ENCODE measurements around the gene CYP4F3. TPM values are rescaled to one million over a fixed set of nuclear protein-coding genes. Genes with fewer than 3 reads are reported as not detected.

The CYP4F3 gene
- total and polyA plus RNA-seq, 2 of the 13 experiments (the other 11 are each of a cell fraction or from before 2014, with no cell fraction given): 17.8 to 22.8 TPM

DNA sequence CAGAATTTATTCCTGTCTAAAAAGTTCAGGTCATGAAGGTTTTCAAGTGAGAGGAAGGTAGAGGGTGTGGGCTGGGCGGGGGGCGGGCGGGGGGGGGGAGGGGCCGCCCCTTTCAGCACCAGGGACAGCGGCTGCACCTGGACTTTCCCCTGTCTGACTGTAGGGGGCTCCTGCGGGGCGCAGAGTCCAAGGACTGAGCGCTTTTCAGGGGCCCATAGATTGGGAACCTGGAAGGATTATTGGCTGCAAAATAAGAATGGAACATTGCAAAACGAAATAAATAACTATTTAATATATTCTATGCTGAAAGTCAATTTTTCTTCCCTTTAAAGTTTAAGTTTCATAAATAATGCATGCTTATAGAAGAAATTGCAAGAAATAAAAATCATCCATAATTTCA, 8.9 kb upstream of the CYP4F3 start (continued):
- TF ChIP-seq ZNF331 (CRISPR knock-in tag; IDR thresholded peaks at IDR 0.05): peak; percentile 84
- peak; percentile 68; the same call in 1 of the 2 replicates for TF ChIP-seq ZNF441 (CRISPR knock-in tag; IDR thresholded peaks at IDR 0.05; ENCODE audit: borderline replicate concordance)
- peak; percentile 65; the same call in 1 of the 2 replicates for TF ChIP-seq ZNF878 (CRISPR knock-in tag; IDR thresholded peaks at IDR 0.05)
- no peak for TF ChIP-seq ZNF205 (CRISPR knock-in tag; IDR thresholded peaks at IDR 0.05)
- TF ChIP-seq ZNF564 (CRISPR knock-in tag; IDR thresholded peaks at IDR 0.05): peak; percentile 95; the same call in 1 of the 2 replicates
- no peak for TF ChIP-seq KAT2B (IDR thresholded peaks at IDR 0.05; ENCODE audit: borderline replicate concordance, low read depth, low read length)
- no peak for TF ChIP-seq ZNF772 (CRISPR knock-in tag; IDR thresholded peaks at IDR 0.05)
- TF ChIP-seq, protein P1, sequence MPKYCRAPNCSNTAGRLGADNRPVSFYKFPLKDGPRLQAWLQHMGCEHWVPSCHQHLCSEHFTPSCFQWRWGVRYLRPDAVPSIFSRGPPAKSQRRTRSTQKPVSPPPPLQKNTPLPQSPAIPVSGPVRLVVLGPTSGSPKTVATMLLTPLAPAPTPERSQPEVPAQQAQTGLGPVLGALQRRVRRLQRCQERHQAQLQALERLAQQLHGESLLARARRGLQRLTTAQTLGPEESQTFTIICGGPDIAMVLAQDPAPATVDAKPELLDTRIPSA (CRISPR knock-in tag; IDR thresholded peaks at IDR 0.05; ENCODE audit: borderline replicate concordance): no peak
- TF ChIP-seq, protein P2, sequence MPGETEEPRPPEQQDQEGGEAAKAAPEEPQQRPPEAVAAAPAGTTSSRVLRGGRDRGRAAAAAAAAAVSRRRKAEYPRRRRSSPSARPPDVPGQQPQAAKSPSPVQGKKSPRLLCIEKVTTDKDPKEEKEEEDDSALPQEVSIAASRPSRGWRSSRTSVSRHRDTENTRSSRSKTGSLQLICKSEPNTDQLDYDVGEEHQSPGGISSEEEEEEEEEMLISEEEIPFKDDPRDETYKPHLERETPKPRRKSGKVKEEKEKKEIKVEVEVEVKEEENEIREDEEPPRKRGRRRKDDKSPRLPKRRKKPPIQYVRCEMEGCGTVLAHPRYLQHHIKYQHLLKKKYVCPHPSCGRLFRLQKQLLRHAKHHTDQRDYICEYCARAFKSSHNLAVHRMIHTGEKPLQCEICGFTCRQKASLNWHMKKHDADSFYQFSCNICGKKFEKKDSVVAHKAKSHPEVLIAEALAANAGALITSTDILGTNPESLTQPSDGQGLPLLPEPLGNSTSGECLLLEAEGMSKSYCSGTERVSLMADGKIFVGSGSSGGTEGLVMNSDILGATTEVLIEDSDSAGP (CRISPR knock-in tag; IDR thresholded peaks at IDR 0.05; ENCODE audit: borderline replicate concordance): no peak
- no peak for TF ChIP-seq ZNF562 (CRISPR knock-in tag; IDR thresholded peaks at IDR 0.05; ENCODE audit: borderline replicate concordance)
- TF ChIP-seq CEBPB (IDR thresholded peaks at IDR 0.05; ENCODE audit: borderline replicate concordance, low read depth, low read length): no peak
- no peak for TF ChIP-seq ZNF75D (CRISPR knock-in tag; IDR thresholded peaks at IDR 0.05; ENCODE audit: borderline replicate concordance)
- TF ChIP-seq SP4 (CRISPR knock-in tag; IDR thresholded peaks at IDR 0.05): no peak
- peak; percentile 75 for TF ChIP-seq MED13 (CRISPR knock-in tag; IDR thresholded peaks at IDR 0.05)
- TF ChIP-seq ZNF24 (IDR thresholded peaks at IDR 0.05): no peak
- TF ChIP-seq EHMT2 (IDR thresholded peaks at IDR 0.05; ENCODE audit: borderline replicate concordance, low read depth, low read length): peak; percentile 32; the same call in 1 of the 2 replicates
- TF ChIP-seq, protein P3, sequence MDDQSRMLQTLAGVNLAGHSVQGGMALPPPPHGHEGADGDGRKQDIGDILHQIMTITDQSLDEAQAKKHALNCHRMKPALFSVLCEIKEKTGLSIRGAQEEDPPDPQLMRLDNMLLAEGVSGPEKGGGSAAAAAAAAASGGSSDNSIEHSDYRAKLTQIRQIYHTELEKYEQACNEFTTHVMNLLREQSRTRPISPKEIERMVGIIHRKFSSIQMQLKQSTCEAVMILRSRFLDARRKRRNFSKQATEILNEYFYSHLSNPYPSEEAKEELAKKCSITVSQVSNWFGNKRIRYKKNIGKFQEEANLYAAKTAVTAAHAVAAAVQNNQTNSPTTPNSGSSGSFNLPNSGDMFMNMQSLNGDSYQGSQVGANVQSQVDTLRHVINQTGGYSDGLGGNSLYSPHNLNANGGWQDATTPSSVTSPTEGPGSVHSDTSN (CRISPR knock-in tag; IDR thresholded peaks at IDR 0.05; ENCODE audit: borderline replicate concordance): peak; percentile 69; the same call in 1 of the 2 replicates
- peak; percentile 70; the same call in 1 of the 2 replicates for TF ChIP-seq ZNF124 (CRISPR knock-in tag; IDR thresholded peaks at IDR 0.05)
- no peak for TF ChIP-seq ZNF296 (CRISPR knock-in tag; conservative IDR thresholded peaks at IDR 0.05)
- TF ChIP-seq, protein P4, sequence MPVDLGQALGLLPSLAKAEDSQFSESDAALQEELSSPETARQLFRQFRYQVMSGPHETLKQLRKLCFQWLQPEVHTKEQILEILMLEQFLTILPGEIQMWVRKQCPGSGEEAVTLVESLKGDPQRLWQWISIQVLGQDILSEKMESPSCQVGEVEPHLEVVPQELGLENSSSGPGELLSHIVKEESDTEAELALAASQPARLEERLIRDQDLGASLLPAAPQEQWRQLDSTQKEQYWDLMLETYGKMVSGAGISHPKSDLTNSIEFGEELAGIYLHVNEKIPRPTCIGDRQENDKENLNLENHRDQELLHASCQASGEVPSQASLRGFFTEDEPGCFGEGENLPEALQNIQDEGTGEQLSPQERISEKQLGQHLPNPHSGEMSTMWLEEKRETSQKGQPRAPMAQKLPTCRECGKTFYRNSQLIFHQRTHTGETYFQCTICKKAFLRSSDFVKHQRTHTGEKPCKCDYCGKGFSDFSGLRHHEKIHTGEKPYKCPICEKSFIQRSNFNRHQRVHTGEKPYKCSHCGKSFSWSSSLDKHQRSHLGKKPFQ (CRISPR knock-in tag; IDR thresholded peaks at IDR 0.05; ENCODE audit: insufficient replicate concordance): no peak
- no peak for TF ChIP-seq SOX13 (IDR thresholded peaks at IDR 0.05)
- TF ChIP-seq SOX13 (CRISPR knock-in tag; conservative IDR thresholded peaks at IDR 0.05 in 1 of 2, IDR thresholded peaks at IDR 0.05 in 1 of 2): peak in 1 of 2 experiments; percentile 38; a peak in 1 of 4 replicates
- TF ChIP-seq ZBTB7B (CRISPR knock-in tag; IDR thresholded peaks at IDR 0.05): 0 out of 2 replicates have a peak, but pooled peaks have one; percentile 59
- no peak for TF ChIP-seq ZKSCAN5 (CRISPR knock-in tag; IDR thresholded peaks at IDR 0.05)
- TF ChIP-seq SALL1 (CRISPR knock-in tag; IDR thresholded peaks at IDR 0.05): peak; percentile 75

All from HepG2 (cell line).